ENCODE data around the gene PDZK1IP1. TPM values are rescaled to one million over a fixed set of nuclear protein-coding genes. Genes with fewer than 3 reads are reported as not detected.
A peak's percentile ranks its signal among the peaks of the same experiment; 100 is the strongest.

Gene PDZK1IP1
- total RNA-seq, 4 donors from 2014 or later = 121 to 267 (median 125) TPM

DNA sequence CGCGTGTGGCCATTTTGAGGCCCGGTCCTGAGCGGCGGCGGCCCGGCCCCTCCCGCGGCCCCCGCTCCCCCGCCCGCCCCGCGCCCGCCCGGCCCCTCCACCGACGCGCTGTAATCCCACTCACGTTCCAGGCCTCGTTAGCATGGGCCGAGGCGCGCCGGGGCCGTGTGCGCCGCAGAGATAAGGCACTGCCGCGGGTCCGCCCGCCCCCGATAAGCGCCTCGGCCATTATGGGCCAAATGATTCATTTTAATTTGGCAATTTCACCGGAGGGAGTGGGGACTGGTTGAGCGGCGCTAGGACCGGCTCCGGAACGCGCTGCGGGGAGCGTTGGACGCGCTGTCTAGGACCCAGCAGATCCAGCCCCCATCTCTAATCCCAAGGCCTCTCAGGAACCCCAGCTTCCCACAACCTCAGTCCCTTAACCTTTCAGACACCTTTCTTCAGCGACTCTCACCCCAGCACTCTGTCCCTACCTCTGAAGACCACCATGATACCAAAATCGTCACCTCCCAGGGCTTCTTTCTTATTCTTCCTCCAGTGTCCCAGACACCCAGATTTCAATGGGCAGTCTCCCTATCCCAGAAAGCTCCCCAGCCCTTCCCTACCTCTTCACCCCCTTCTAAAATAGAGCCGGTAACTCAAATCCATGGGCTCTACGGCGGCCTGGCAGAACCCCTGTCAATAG, 42.5 kb upstream of the PDZK1IP1 start, which contains the start of gene TAL1:
Gene TAL1 (minus strand): TSS at position 39 of the 688 bp plus-strand sequence. CDS start 6,337 bp downstream, outside the sequence.
- intact Hi-C loops (cut with DNase I; ENCODE audit: low total_unique reads) = loop anchor here (5.0 kb wide), 1 partner anchor 1040 kb away; no protein-coding TSS in a partner anchor
- 12 to 13% methylated on average over 26 to 30 of the region's 51 CpGs for whole genome bisulfite sequencing, 2 donors
- no peak for TF ChIP-seq POLR2A (IDR thresholded peaks at IDR 0.05)
- TF ChIP-seq, protein P1, sequence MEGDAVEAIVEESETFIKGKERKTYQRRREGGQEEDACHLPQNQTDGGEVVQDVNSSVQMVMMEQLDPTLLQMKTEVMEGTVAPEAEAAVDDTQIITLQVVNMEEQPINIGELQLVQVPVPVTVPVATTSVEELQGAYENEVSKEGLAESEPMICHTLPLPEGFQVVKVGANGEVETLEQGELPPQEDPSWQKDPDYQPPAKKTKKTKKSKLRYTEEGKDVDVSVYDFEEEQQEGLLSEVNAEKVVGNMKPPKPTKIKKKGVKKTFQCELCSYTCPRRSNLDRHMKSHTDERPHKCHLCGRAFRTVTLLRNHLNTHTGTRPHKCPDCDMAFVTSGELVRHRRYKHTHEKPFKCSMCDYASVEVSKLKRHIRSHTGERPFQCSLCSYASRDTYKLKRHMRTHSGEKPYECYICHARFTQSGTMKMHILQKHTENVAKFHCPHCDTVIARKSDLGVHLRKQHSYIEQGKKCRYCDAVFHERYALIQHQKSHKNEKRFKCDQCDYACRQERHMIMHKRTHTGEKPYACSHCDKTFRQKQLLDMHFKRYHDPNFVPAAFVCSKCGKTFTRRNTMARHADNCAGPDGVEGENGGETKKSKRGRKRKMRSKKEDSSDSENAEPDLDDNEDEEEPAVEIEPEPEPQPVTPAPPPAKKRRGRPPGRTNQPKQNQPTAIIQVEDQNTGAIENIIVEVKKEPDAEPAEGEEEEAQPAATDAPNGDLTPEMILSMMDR (IDR thresholded peaks at IDR 0.05) = no peak
- peak within 1 kb of the TSS; percentile 0 for H3K4me3 ChIP-seq (ENCODE audit: low read depth, poor library complexity, severe bottlenecking)
- peak in 1 of 2 donors; percentile 81 for DNase-seq (ENCODE audit: low spot score in 2 of 2)

DNA sequence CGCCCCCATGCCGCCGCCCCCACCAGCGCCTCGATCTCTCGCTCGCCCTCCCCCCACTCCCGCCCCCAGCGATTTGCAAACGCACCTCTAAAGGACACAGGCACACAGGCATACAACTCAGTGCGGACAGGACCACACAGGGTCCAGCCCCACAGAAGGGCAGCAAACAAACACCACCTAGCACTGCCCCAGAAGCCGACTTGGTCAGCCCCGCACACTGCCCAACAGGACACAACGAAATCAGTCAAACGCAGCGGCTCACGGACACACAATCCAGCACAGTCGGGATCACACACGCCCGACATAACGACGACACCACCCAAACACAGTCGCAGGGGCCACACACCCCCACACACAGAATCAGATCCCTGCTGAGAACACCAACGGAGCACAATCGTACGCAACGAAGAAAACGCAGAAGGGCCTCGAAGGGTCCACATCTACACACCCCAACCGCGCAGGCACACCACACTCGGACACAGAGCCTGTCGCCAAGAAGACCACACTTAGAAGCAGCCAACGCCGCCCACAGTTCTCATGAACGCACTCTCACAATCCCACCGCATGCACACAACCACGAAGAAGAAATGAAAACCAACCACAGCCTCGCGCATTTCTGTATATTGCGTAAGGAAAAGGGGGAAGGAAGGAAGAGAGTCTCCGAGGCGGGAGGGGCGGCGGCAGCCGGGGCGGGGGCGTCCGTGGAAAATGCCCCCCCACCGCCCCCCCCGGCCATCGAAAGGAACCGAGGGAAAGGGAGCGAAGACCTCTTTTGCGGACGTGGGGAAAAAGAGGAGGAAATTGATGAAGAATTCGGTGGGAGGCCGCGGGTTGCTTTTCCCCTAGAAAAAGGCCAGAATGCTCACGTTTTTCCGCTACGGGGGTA, 41.7 kb upstream of the PDZK1IP1 start:
- intact Hi-C loops (cut with DNase I; ENCODE audit: low total_unique reads) = loop anchor here (5.0 kb wide), 1 partner anchor 1039 kb away; no protein-coding TSS in a partner anchor
- H3K4me3 ChIP-seq (ENCODE audit: low read depth, poor library complexity, severe bottlenecking) = peak overlapping the region; percentile 0
- 2 to 6% methylated on average over 53 to 60 of the region's 62 CpGs for WGBS, 2 donors
- TF ChIP-seq POLR2A (IDR thresholded peaks at IDR 0.05) = no peak
- TF ChIP-seq, protein P1 (IDR thresholded peaks at IDR 0.05) = no peak
- peak in 1 of 2 donors; percentile 85 for DNase-seq (ENCODE audit: low spot score in 2 of 2)

DNA sequence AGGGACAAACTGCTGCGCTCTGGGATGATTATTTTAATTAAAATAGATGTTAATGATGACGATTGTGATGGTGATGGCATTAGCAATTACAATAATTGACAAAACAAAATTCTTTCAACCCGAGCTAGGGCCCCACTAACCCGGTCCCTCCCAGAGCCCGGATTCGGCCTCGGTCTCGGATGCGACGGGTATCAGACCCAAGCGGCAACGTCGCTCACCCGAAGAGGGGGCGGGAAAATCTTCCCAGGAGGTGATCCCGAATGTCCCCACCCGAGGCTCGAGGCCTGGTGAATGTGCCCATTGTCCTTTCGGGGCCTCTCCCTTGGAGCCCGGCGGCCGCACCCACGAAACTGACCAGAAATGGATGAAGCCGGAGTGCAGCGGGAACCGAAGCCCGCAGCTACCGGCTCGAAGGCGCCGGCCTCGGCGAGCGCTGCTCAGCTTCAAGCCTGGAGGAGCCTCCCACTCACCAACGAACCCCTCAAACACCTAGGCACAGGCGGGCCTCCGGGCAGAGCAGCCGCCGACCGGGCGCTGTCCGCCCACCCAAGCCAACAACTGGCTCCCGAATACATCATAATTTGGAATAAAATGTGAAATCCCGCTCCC, 41.0 kb upstream of the PDZK1IP1 start:
- no peak for TF ChIP-seq POLR2A (IDR thresholded peaks at IDR 0.05)
- TF ChIP-seq, protein P1 (IDR thresholded peaks at IDR 0.05) = no peak
- DNase-seq (ENCODE audit: low spot score in 2 of 2) = peak in 1 of 2 donors; percentile 85
- 9 to 12% methylated on average over 35 to 44 of the region's 44 CpGs for WGBS, 2 donors
- intact Hi-C loops (cut with DNase I; ENCODE audit: low total_unique reads) = loop anchor here (5.0 kb wide), 1 partner anchor 1038 kb away; no protein-coding TSS in a partner anchor
- H3K4me3 ChIP-seq (ENCODE audit: low read depth, poor library complexity, severe bottlenecking) = peak overlapping the region; percentile 0

DNA sequence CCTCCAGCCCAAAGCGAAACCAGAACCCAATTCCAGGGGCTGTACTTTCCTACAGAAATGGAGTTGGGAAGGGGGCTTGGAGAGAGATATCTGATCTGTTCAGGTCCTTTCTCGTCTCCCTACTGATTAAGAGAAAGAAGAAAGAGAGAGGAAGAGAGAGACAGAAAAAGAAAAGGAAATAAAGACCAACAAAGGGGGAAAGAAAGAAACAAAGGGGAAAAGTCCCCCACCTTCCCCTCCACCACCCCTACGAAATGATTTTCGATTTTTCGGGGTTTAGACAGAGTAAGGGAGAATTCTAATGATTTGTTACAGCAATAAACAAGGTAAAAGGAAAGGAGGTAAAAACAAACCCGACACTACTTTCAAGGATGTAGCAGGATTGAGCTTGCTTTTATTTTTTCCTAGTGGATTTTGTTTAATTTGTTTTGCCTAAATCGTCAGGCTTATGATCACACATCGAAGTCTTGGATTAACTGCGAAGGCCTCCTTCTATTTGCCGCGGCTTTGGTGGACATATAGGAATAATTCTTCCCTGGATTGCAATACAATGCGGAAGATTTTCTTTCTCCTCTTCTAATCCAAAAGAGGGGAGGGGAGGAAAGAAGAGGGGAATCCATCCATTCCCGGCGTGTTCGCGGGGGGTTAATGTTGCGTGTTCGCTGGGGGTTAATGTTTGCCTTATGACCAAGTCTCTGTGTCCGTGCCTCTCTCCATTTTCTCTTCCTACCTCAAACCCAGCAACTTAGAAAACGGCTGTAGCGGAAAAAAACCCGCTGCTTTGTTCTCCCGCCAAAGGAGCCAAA, 40.3 kb upstream of the PDZK1IP1 start:
- TF ChIP-seq, protein P1 (IDR thresholded peaks at IDR 0.05) = no peak
- no peak for TF ChIP-seq POLR2A (IDR thresholded peaks at IDR 0.05)
- intact Hi-C loops (cut with DNase I; ENCODE audit: low total_unique reads) = loop anchor here (5.0 kb wide), 1 partner anchor 1038 kb away; no protein-coding TSS in a partner anchor
- H3K4me3 ChIP-seq (ENCODE audit: low read depth, poor library complexity, severe bottlenecking) = no peak overlapping the region
- peak in 1 of 2 donors; percentile 14 for DNase-seq (ENCODE audit: low spot score in 2 of 2)
- WGBS, 2 donors = 17 to 21% methylated on average over 23 of the region's 23 CpGs

All from lower leg skin (tissue), 4 donors.